IMR-90 (cell line): ENCODE measurements around the gene AVPR1A. TPM values are rescaled to one million over a fixed set of nuclear protein-coding genes. Genes with fewer than 3 reads are reported as not detected.
A peak's percentile ranks its signal among the peaks of the same experiment; 100 is the strongest.

ENCODE experiments used
- ATAC-seq: fragments of 200-7000 bp; cut with Tn5 transposase; 2 replicates; pipeline ENCODE4 v1.9.1; 2020; ENCODE audit warnings: low read depth, mild to moderate bottlenecking, moderate library complexity
- BruUV-seq: library from RNA; stranded (reverse); fragments of 400-500 nt; replicated peaks from 2 replicates; lab custom pipeline; 2021; lab: Mats Ljungman, UMichigan
- CTCF ChIA-PET: fragments of 300-600 bp; formaldehyde crosslinking; extraction: SDS; loops from one replicate; lab custom pipeline; 2021; ENCODE audit warnings: antibody characterized with exemption; lab: Yijun Ruan, JAX
- POLR2A ChIA-PET: fragments of 300-600 bp; sonication (Branson Sonifier 250); formaldehyde crosslinking; loops from one replicate; lab custom pipeline; 2022; ENCODE audit warnings: antibody characterized with exemption; ENCODE audit not compliant: unreplicated experiment; lab: Charles Lee
- DNase-seq: peaks from one replicate; pipeline ENCODE4 v3.0.0; 2013
- H2AFZ ChIP-seq: replicated peaks from 2 replicates; pipeline ENCODE3; 2013; ENCODE audit warnings: low read length, mild to moderate bottlenecking; ENCODE audit not compliant: poor library complexity
- H2AK5ac ChIP-seq: 2 replicates; pipeline ENCODE4 v1.6.1; 2013; ENCODE audit warnings: low read depth, low read length, inconsistent platforms
- H2AK9ac ChIP-seq: replicated peaks from 2 replicates; pipeline ENCODE3; 2013; ENCODE audit warnings: mild to moderate bottlenecking, low read depth, low read length, moderate library complexity; ENCODE audit not compliant: poor library complexity
- H2BK120ac ChIP-seq: 2 replicates; pipeline ENCODE4 v1.6.1; 2013; ENCODE audit warnings: low read depth, low read length, inconsistent platforms
- H2BK15ac ChIP-seq: 3 replicates; pipeline ENCODE4 v1.6.1; 2013; ENCODE audit warnings: low read depth, low read length, inconsistent platforms
- H2BK20ac ChIP-seq: 2 replicates; pipeline ENCODE4 v1.6.1; 2013; ENCODE audit warnings: low read depth, mild to moderate bottlenecking, inconsistent platforms, low read length, moderate library complexity
- H2BK5ac ChIP-seq: 2 replicates; pipeline ENCODE4 v1.6.1; 2013; ENCODE audit warnings: mild to moderate bottlenecking, low read depth, low read length, inconsistent platforms; ENCODE audit not compliant: poor library complexity, severe bottlenecking
- H3K14ac ChIP-seq: replicated peaks from 2 replicates; pipeline ENCODE4 v1.6.1; 2013; ENCODE audit warnings: low read depth, low read length, inconsistent platforms
- H3K18ac ChIP-seq: 2 replicates; pipeline ENCODE4 v1.6.1; 2013; ENCODE audit warnings: low read depth, low read length, control low read depth
- H3K23ac ChIP-seq: 2 replicates; pipeline ENCODE4 v1.6.1; 2013; ENCODE audit warnings: low read depth, low read length, inconsistent platforms
- H3K27ac ChIP-seq: 2 replicates; pipeline ENCODE4 v1.5.1; 2013; ENCODE audit warnings: mild to moderate bottlenecking, control low read depth, low read length; ENCODE audit not compliant: insufficient read depth
- H3K27me3 ChIP-seq: 2 replicates; pipeline ENCODE4 v1.6.1; 2013; ENCODE audit warnings: low read length; ENCODE audit not compliant: control insufficient read depth, insufficient read depth
- H3K36me3 ChIP-seq: 2 replicates; pipeline ENCODE4 v1.6.1; 2013; ENCODE audit warnings: low read length, mixed read lengths; ENCODE audit not compliant: control insufficient read depth, insufficient read depth
- H3K4ac ChIP-seq: 2 replicates; pipeline ENCODE4 v1.6.1; 2013; ENCODE audit warnings: low read depth, low read length, inconsistent platforms
- H3K4me1 ChIP-seq: 2 replicates; pipeline ENCODE4 v1.6.1; 2013; ENCODE audit warnings: low read length, mixed read lengths; ENCODE audit not compliant: control insufficient read depth, insufficient read depth
- H3K4me2 ChIP-seq: 2 replicates; pipeline ENCODE4 v1.6.1; 2013; ENCODE audit warnings: low read depth, mild to moderate bottlenecking, control low read depth, low read length, moderate library complexity
- H3K4me3 ChIP-seq: 2 replicates; pipeline ENCODE4 v1.5.1; 2013; ENCODE audit warnings: low read depth, mild to moderate bottlenecking, control low read depth, low read length, moderate library complexity; ENCODE audit not compliant: insufficient read depth
- H3K56ac ChIP-seq: 2 replicates; pipeline ENCODE4 v1.6.1; 2013; ENCODE audit warnings: low read length, inconsistent platforms; ENCODE audit not compliant: insufficient read depth; ENCODE audit errors: extremely low read depth
- H3K79me1 ChIP-seq, 2 experiments: 2 replicates each; pipeline ENCODE4 v1.6.1; 2013; ENCODE audit warnings: low read length in 2 of 2, inconsistent platforms in 1 of 2, low read depth in 1 of 2
- H3K9ac ChIP-seq: 2 replicates; pipeline ENCODE4 v1.6.1; 2013; ENCODE audit warnings: low read depth, low read length, control low read depth
- H3K9me1 ChIP-seq: 2 replicates; pipeline ENCODE4 v1.6.1; 2013; ENCODE audit warnings: low read length, inconsistent platforms; ENCODE audit not compliant: insufficient read depth
- H3K9me3 ChIP-seq: 2 replicates; pipeline ENCODE4 v1.6.1; 2013; ENCODE audit warnings: low read length; ENCODE audit not compliant: control insufficient read depth, insufficient read depth
- H4K20me1 ChIP-seq: 2 replicates; pipeline ENCODE4 v1.6.1; 2013; ENCODE audit warnings: low read length, inconsistent platforms; ENCODE audit not compliant: insufficient read depth
- H4K5ac ChIP-seq: 2 replicates; pipeline ENCODE4 v1.6.1; 2013; ENCODE audit warnings: mild to moderate bottlenecking, low read depth, low read length, control low read depth
- H4K8ac ChIP-seq, 2 experiments: 2 replicates each; pipeline ENCODE4 v1.6.1; 2013; ENCODE audit warnings: low read depth in 2 of 2, low read length in 2 of 2, control low read depth in 1 of 2, inconsistent platforms in 1 of 2
- H4K91ac ChIP-seq: 2 replicates; pipeline ENCODE4 v1.6.1; 2013; ENCODE audit warnings: low read depth, low read length, inconsistent platforms; ENCODE audit not compliant: insufficient read depth
- CEBPB ChIP-seq: IDR thresholded peaks from 2 replicates; pipeline ENCODE4 v1.6.1; 2012; ENCODE audit warnings: low read depth, low read length, improper control_type of control experiment
- CHD1 ChIP-seq: IDR thresholded peaks from 2 replicates; pipeline ENCODE4 v1.6.1; 2012; ENCODE audit warnings: low read depth, low read length, improper control_type of control experiment
- CTCF ChIP-seq: conservative IDR thresholded peaks from 2 replicates; pipeline ENCODE4 v1.5.1; 2012; ENCODE audit warnings: mild to moderate bottlenecking, low read depth, low read length, improper control_type of control experiment
- RFX5 ChIP-seq: IDR thresholded peaks from 2 replicates; pipeline ENCODE4 v1.8.0; 2012; ENCODE audit warnings: low read depth, mild to moderate bottlenecking, low read length, moderate library complexity
- SMC3 ChIP-seq: fragments of 150-350 bp; IDR thresholded peaks from 2 replicates; pipeline ENCODE4 v1.6.1; 2016; ENCODE audit warnings: low read depth, mild to moderate bottlenecking, antibody characterized with exemption, low read length, moderate library complexity
- WGBS, 2 experiments: methylation state at CpG; one replicate each; pipeline versions ENCODE4 v1.1.5 to v1.1.7; 2013; ENCODE audit warnings: missing lambda C conversion rate in 2 of 2; ENCODE audit not compliant: insufficient read length in 1 of 2; ENCODE audit errors: extremely low coverage in 2 of 2; 5-methylcytosine and 5-hydroxymethylcytosine counted together
- dilution Hi-C: fragments of 300-500 bp; cut with HindIII; formaldehyde crosslinking; loops from one replicate; pipeline ENCODE4 v1.14.3; 2018; ENCODE audit warnings: low sequenced_read_pairs; ENCODE audit not compliant: unreplicated experiment
- in situ Hi-C: fragments of 300-500 bp; cut with MboI; formaldehyde crosslinking; loops from 3 replicates; pipeline ENCODE4 v1.14.3; 2019; ENCODE audit warnings: low sequenced_read_pairs, inconsistent platforms, mixed read lengths
- intact Hi-C: fragments of 100-400 bp; cut with micrococcal nuclease; formaldehyde crosslinking; loops from 2 replicates; pipeline ENCODE4 v1.10.0; 2022
- polyA plus RNA-seq, 3 experiments: library from polyadenylated mRNA; depleted of rRNA; stranded (reverse); fragments of >200 nt; gene quantifications; 2 replicates each; pipeline ENCODE4 v1.2.3, GENCODE V29; 2012; ENCODE audit warnings: low replicate concordance in 1 of 3
- total RNA-seq: library from RNA; depleted of rRNA; stranded (reverse); fragments of >200 nt; gene quantifications from 2 replicates; pipeline ENCODE4 v1.2.3, GENCODE V29; 2012

The AVPR1A gene
- total and polyA plus RNA-seq, 2 of the 4 experiments (the other 2 are of a cell fraction), result not detected

GRCh38 chr12:63151623-63152320, 771 bp upstream of the AVPR1A start:
- H3K79me1 ChIP-seq, result no peaks in the 10 kb centered on the region
- H2AK9ac ChIP-seq, result peak overlapping the region; percentile 25
- H3K4me2 ChIP-seq, result peak overlapping the region; percentile 12; the same call in 1 of the 2 replicates
- TF ChIP-seq RFX5 (no peak), CHD1 (no peak), CEBPB (no peak), CTCF (peak; percentile 58), SMC3 (peak; percentile 23; the same call in 1 of the 2 replicates)
- H3K4ac ChIP-seq, result no peak overlapping the region
- H4K20me1 ChIP-seq, result no peaks in the 10 kb centered on the region
- H3K4me3 ChIP-seq, result no peak overlapping the region
- H3K27me3 ChIP-seq, result peaks cover 27% of the 10 kb centered on the region
- WGBS, 2 experiments, result 0% methylated on average over 2 of the region's 26 CpGs; no CpG with 5 or more reads in 1 of the 2 experiments
- intact Hi-C loops, result no loop called here
- no peak overlapping the region for H3K27ac ChIP-seq
- no peaks in the 10 kb centered on the region for H3K36me3 ChIP-seq
- ChIA-PET CTCF (interaction anchor here (0.6 to 2.2 kb wide), 11 partner anchors 9 to 349 kb away, joined by 3 to 10 read pairs (median 3); no protein-coding TSS in a partner anchor), POLR2A (no interaction called here)
- H2BK20ac ChIP-seq, result no peak overlapping the region
- H3K9me1 ChIP-seq, result no peaks in the 10 kb centered on the region
- H2BK5ac ChIP-seq, result no peak overlapping the region
- H3K14ac ChIP-seq, result no peak overlapping the region
- no peak overlapping the region for H2AK5ac ChIP-seq
- no peak overlapping the region for H4K91ac ChIP-seq
- H4K5ac ChIP-seq, result no peak overlapping the region
- no peaks in the 10 kb centered on the region for H3K4me1 ChIP-seq
- no peak overlapping the region for H2BK15ac ChIP-seq
- peaks cover 5% of the 10 kb centered on the region for H3K9me3 ChIP-seq
- no peak overlapping the region for H3K9ac ChIP-seq
- no peak overlapping the region for H3K18ac ChIP-seq
- no peak overlapping the region for H3K56ac ChIP-seq
- H4K8ac ChIP-seq, result no peak overlapping the region
- peak overlapping the region; percentile 69 for H2AFZ ChIP-seq
- no peak overlapping the region for H2BK120ac ChIP-seq
- in situ Hi-C loops, result no loop called here
- BruUV-seq, result no TSS peak
- dilution Hi-C loops, result no loop called here
- DNase-seq (peak; percentile 24), ATAC-seq (peak; percentile 87)
- H3K23ac ChIP-seq, result no peak overlapping the region
